NCI-H748 (cell line): ENCODE data around the gene CHMP6.
A peak's percentile ranks its signal among the peaks of the same experiment; 100 is the strongest.

Experiments
- DNase-seq: peaks from one replicate; lab custom pipeline; 2025; ENCODE audit not compliant: unreplicated experiment; lab: John Stamatoyannopoulos, UW

The CHMP6 gene

DNA sequence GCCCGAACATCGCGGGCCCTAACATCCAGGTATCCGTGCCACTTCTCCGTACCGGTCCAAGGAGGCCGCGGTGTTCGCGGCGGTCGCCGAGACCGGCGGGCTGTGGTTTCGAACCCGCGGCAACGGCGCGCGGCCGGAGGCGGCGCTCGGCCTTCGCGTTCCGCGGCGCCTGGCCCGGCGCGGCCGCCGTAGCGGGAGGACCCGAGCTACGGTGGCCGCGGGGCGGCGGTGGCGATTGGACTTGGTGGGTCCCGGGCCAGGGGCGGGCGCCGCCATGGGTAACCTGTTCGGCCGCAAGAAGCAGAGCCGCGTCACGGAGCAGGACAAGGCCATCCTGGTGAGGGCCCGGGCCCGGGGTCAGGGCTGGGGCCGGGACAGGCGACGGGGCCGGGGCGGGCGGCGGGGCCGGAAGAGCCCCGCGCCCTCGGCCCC lies at the start of gene CHMP6:
Gene CHMP6 (plus strand): TSS at position 197 of the 432 bp plus-strand sequence. CDS start 78 bp downstream, at position 275.
- DNase-seq, result peak; percentile 79

DNA sequence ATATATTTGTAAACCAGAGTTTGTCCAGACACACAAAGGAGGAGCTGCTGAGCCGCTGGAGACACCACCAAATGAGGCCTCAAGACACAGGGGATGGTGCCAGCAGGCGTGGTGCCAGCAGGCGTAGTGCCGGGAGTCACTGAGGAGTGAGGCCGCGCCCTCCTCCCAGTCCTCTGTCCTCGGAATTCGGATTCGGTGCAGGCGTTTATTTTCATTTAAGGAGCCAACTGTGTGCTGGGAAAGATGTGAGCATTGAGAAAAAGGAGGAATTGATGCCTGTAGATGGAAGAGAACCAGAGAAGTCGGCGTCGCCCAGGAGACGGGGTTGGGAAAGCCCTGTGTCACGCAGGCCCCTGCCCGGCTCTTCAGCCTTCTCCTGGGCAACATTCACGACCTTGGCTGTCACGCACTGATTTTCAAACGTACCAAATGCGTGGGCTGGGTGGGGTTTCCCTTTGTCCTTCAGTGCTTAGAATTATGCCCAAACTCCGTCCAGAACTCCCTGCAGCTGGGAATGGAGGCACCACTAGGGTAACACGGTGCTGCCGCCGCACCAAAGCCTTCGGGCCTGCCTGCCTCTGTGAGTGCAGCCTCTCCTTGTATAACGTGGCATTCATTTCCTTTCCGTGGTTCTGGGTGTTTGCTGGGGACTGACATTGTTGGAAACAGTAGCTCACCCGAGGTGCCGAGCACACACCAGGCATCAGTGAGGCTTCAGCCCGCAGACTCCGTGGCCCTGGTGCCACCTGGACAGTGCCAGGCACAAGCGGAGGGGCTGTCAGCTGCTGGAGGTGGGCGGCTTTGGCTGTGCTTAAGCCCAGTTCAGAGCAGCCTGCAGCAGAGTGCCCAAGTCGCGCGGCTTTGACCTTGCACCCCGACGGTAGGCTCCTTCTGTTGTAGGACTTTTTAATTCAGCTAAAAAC lies 49.0 kb upstream of the CHMP6 start:
- no peak for DNase-seq

DNA sequence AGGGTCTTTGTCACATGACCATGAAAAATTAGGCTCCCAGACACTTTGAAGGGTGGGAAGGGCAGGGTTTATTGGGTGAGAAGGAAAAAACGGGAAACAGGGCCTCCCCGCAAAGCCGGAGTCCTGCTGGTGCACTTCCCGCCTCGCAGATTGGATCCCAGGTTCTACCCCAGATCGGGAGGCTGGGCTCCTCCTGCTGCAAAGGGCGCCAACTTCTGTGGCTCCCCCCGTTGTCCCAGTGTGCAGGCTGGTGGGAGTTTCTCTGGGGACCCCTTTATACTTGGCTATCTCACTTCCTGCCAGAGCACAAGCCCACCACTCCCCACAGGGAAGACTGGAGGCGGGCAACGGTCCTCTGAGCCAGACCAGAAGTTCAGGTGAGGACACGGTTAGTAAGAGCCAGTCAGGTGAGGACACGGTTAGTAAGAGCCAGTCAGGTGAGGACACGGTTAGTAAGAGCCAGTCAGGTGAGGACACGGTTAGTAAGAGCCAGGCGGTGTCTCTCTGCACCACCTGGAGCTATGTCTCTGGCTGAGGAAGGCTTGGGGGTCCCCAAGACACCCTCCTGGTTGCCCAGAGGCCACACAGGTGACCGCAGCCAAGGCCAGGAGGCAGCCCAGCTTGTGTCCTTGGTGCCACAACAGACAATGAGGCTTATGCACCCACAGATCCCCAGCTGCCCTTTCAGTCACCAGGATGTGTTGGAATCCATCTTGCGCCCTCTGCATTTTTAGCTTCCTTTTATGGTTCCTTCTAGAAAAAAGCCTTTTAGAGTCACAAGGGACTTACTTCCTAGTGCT lies 48.1 kb upstream of the CHMP6 start:
- no peak for DNase-seq

DNA sequence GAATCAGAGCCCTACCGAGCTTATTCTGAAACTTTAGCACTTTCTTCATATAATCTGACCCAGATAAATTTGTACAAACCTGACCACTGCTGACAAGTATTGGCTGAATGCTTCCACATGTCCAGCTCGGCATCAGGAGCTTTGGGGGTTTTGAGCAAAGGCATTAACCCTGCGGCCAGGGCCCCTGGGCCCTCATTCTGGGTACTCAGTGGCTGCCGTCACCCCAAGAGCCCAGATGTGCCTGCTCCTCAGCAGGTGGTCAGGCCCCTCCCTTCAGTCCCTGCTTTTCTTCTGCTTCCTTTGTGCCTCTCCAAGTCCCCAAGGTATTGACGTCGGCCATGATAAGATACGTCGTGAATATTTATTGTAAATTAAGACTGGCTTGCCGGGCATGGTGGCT lies 47.3 kb upstream of the CHMP6 start:
- no peak for DNase-seq

DNA sequence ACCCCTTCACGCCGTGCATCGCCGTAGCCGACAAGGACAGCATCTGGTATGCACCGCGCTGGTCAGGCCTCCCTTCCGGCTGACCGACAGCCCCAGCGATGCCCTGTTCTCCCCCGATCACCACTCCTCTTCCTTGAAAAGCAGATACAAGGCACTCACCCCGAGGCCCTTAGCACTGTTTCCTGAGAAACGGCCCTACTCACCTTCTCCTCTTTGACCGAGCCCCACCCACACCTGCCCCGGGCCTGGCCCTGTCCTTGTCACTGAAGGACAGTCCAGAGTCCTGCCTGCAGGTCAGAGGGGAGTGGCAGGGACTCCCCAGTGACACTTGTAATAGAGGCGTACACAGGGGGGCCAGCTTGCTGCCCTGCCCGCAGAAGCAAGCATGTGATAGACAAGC lies 45.9 kb upstream of the CHMP6 start:
- DNase-seq, result no peak

DNA sequence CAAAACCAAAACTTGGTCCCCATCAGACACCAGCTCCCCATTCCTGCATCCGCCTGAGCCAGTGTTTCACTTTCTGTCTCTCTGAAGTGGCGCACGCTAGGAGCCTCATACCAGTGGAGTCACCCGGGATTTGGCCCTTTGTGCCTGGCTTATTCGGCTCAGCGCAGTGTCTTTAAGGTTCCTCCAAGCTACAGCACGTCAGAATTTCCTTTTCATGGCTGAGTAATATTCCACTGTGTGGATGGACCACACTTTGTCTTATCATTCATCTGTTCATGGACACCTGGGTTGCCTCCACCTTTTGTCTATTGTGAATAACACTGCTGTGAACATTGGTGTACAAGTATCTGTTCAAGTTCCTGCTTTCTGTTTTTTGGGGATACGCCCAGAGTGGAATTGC lies 45.2 kb upstream of the CHMP6 start:
- DNase-seq, result no peak

DNA sequence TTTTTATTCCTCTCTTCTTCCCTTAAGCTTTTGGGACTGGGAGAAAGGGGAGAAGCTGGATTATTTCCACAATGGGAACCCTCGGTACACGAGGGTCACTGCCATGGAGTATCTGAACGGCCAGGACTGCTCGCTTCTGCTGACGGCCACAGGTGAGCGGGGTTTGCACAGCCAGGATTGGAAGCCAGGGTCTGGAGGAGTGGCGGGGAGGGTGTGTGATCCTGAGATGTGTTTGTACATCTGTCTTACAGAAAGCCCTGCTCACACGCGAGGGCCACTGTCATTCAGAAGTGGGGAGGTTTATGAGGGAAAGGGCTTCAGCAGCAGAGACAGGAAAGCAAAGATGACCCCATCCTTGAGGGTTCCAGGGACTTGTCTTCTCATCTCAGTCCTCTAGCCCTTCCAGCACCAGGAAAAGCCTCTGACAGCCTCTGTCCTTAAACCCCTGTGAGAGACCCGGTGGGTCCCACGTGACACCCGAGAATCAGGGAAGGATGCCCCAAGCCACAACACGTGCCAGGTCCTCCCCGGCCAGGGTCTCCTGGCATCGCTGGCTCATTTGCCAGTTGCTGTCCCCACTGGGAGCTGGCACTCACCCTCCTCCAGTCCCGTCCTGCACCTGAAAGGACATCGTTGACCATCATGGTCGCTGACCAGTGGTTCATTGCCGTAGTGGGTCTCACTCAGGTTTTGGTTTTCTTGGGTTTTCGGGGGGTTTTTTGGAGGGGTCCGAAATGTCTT lies 44.3 kb upstream of the CHMP6 start:
- DNase-seq, result no peak

DNA sequence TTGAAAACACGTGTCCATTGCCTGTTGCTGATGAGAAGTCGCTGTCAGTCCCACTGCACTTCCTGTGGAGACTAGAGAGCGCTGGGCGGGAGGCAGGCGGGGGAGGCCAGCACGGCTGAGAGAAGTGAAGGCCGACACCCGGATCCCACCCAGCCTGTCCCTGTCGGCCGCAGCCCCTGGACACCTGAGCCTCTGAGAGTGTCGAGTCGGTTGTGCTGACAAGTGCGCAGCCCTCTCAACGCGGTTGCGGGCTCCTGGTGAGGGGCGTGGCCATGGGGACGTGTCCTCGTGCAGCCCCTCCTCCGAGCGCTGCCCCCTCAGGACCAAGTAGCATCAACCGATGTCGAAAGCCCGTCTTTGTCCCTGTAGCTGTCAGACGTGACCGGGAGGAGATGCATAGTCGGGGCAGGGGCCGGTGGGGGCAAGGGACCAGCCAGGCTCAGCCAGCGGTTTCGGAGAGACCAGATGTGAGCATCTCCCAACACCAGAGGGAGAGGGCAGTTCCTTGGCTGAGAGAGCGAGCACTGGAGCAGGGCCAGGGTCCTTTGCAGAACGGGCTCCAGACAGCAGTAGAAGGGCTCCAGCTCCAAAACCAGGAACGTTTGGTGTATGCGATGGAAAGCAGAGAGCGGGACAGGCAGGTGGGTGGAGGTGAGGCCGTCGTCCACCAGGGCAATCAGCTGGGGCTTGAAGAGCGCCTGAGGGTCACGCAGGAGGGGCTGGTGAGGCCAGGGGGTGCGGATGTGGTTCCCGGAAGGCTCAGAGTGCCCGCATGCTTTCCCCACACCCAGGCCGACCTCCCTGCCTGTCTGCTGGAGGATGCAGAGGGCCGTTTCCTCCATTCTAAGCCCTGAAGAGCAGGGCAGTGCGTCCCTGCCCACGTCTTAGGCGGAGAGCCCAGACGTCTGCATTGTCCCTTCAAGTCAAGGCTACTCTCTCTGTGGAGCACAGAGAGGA lies 43.3 kb upstream of the CHMP6 start:
- DNase-seq, result no peak

DNA sequence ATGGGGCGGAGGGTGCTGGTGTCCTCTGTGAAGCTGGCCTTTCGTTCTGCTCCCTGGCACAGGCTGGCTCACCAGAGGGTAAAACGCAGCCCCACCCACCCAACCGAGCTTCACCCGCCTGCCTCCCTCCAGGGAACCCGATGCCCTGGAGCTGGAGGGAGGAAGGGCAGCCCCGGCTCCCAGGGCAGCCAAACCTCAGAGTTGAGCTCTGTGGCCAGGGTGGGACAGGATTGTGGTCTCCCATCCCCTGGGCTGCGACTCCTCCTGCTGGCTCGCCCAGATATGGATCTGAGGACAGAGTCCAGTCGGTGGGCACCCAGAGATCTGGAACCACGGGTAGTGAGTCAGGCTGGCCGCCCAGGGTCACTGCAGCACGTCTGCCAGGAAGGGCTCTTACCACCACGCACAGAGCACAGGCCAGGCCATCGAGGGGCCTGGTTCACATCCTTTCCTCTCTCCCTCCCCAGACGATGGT lies 42.6 kb upstream of the CHMP6 start:
- no peak for DNase-seq

DNA sequence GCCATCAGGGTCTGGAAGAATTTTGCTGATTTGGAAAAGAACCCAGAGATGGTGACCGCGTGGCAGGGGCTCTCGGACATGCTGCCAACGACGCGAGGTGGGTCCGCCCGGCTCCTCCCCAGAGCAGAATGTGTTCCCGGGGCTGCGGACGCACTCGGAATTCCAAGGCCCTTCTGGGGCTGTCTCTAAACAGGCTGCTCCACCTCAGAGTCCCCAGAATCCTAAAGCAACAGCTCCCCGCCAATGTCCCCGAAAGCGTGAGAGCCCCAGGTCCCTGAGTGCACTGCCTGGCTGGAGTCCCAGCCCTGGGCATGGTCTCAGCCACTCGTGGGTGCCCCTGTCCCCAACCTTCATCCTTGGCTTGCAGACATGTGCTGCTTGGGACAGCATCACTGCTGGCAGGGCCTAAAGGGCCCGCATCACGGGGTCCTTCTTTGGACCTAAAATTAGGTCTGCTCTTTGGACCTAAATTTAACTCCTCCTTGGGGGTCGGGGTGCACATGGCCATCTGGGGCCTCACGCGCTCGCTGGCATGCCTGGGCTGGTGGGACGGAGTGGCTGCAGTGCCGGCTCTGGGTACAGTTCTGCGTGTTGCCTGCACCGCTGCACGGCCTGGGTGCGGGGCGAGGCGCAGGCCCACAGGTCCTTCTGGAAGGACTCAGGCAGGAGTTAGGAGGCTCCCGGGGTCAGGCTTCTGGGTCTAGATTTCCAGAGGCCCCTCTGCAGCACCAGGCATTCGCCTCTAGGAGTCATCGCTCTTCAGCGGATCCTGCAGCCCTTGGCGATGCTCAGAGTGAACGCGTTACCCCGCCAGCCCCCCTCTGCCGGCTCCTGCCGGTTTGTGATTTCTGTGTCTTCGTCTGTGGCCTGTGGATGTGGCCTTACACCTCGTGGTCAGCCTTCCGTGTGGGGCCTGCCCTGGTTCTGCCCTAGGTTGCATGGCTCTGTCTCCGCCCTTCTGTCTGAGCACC lies 41.9 kb upstream of the CHMP6 start:
- no peak for DNase-seq

DNA sequence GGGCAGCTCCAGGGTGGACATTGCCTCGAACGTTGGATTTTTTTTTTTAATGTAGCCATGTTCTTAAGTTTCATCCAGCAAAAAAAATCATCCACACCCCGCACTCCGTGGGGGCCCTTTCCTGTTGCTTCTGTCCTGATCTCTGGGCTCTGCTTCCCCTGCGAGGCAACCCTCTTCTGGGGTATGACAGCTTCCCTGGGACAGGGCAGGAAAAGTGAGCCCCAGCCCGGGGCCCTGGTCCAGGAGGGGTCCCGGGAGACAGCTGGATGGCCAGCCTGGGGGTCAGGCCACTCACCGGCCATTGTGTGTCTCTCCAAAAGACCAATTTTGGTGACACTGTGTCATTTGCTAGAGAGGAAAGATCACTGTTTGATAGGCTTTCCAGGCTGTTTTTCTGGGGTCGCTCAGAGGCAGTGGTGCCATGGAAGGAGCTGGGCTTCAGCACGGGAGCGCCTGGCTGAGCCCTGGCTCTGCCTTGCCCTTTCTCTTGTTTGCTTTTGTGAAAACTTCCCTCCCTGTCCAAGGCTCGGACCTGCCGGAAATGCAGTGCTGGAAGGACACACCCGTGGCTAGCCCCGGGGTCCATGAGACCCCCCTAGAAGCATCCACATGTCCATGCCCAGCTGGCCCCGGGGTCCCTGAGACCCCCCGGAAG lies 41.0 kb upstream of the CHMP6 start:
- no peak for DNase-seq

DNA sequence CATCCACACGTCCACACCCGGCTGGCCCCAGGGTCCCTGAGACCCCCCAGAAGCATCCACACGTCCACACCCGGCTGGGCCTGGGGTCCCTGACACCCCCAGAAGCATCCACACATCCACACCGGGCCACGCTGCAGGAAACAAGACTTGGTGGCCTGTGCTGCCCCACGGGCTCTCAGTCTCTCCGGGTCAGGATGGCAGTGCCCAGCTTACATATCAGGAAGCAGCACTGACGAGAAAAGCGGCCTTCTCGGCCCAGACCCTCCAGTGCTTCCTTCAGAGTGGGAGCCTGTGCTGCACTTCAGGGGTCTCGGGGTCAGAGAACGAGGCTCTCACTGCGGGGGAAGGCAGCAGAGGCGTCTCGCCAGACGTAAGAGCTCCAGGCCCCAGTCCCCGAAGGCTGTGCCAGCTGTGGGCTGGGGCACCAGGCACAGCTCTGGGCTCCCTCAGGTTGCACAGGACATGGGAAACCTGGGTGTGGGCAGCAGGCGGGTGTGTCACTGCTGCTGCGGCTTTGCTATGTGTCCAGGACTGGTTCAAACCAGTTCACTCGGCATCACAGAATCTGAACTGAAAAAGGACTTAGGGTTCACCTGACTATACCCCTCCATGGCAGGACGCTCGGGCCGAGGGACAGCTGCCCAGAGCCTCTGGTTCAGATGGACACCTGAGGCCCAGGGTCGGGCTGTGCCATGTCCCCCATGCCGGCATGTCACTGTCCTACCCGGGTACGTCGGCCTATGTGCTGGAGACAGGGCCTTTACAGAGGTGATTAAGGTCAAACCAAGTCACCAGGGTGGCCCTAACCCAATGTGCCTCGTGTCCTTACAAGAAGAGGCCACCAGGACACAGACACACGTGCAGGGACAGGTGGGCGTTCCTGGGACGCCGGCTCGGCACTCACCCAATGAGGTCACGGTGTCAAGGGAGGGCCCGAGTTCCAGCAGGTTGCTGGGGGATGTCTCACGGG lies 40.2 kb upstream of the CHMP6 start:
- DNase-seq, result no peak

DNA sequence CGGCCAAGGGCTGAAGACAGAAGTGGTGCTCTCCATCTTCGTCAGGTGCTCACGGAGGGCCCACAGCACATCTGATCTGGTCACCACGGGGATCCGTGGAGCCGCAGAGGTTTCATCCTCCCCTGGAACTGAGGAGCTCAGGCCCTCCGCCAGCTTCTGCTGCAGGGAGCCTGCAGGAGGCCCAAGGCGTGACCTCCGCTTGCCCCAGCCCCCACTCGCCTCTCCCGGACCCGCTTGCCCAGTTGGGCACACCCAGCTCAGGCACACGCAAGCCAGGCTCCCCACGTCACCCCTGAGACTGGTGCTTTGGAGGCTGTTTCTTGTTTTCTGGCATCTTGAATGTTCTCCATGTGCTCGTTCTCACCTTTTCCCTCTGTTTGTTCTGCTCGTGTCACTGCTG lies 39.4 kb upstream of the CHMP6 start:
- DNase-seq, result no peak

DNA sequence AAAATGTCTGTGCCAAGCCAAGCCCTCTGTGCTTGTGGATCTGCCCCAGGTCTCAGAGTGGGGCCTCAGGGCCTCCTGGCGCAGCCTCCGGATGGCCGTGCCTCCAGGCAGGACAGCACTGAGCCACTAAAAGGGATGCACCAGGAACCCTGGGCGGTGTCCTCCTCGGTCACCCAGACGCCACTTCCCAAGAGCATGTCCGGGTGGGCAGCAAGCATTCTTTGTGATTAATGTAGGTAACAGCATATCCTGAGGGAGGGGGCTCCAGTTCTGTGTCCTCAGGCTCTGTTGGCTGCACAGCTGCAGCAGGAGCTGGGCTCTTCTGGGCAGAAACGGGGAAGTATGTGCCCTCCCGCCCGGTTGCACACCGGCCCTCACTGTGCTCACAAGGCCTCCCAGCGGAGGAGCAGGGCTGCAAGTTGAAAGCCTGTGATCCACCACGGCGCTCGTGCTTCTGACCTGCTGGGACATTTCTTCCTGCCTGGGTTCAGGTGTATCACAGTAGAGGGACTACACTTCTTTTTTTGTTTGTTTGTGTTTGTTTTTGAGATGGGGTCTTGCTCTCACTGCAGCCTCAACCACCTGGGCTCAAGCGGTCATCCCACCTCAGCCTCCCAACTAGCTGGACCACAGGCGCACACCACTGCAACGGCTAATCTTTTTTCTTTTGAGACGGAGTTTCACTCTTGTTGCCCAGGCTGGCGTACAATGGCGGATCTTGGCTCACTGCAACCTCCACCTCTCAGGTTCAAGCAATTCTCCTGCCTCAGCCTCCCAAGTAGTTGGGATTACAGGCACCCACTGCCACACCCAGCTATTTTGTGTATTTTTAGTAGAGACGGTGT lies 37.9 kb upstream of the CHMP6 start:
- no peak for DNase-seq

DNA sequence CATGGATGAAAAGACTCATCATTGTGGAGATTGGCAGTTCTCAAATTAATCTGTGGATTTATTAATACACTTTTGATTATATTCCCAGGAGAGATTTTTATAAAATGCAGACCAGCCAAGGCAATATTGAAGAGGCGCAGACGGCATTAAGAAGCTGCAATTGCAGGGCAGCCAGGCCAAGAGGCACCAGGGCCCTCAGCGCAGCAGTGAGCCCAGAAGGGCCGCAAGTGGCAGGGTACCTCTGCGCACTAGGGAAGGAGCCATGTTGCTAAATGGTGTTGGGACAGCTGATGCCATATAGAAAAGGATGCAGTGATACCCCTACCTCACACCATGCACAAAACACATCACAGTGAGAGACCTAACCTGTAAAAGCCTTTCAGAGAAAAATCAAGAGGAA lies 36.6 kb upstream of the CHMP6 start:
- no peak for DNase-seq

DNA sequence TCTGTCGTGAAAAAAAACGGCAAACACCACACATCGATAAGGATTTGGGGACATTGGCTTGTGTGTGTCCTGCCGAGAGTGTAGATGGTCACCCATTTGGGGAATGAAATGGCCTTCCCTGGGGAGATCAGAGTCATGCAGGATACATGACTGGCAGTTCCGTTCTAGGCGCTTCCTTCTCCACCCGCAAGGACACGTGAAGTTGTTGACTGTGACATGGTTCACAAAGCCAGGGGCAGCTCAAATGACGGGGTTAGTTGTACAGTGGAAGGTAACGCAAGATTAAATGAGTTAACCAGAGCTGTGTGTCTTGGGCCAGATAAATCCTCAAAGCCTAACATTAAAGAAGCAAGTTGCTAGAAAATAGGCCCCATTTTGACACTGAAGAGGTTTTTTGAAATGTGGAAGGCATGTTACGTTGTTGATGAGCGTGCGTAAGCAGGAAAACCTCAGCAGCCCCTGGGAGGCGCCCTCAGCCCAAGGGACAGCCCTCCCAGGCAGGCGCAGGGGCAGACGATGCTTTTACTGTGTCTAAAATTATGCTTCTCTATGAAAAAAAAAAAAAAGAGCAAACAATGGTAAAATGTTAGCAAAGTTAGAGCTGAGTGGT lies 35.9 kb upstream of the CHMP6 start:
- no peak for DNase-seq
